Measurements from ENCODE around the gene MPZL1. TPM values are rescaled to one million over a fixed set of nuclear protein-coding genes. Genes with fewer than 3 reads are reported as not detected.

Gene MPZL1
- total and polyA plus RNA-seq, 9 donors, result 30.3 to 180 (median 80.1) TPM

DNA sequence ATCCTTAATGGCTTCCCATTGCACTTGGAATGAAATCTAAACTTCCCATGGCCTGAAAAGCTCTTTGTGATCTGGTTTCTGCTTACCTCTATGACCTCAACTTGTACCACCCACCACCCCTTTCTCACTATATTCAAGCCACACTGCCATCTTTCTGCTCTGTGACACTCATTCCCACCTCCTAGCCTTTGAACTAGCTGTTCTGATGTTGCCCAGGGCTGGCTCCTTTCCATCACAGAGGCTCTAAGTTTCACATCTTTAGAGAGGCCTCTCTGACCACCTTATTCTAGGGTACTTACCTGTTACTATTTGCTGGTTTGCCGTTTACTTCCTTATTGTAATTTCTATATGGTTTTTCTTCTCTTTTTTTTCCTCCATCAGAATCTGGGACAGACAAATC lies 4.2 kb downstream of the MPZL1 start:
- Histone ChIP-seq H3K4me3 (no peak overlapping the region), H3K9me3 (no peaks in the 10 kb centered on the region), H3K4me1 (ENCODE audit: insufficient read depth) (peaks cover 9% of the 10 kb centered on the region), H3K27ac (no peak overlapping the region), H3K36me3 (no peaks in the 10 kb centered on the region), H3K27me3 (no peaks in the 10 kb centered on the region)
- TF ChIP-seq EP300 (IDR thresholded peaks at IDR 0.05) (no peak), POLR2A (IDR thresholded peaks at IDR 0.05) (no peak)
- TF ChIP-seq, protein P1, sequence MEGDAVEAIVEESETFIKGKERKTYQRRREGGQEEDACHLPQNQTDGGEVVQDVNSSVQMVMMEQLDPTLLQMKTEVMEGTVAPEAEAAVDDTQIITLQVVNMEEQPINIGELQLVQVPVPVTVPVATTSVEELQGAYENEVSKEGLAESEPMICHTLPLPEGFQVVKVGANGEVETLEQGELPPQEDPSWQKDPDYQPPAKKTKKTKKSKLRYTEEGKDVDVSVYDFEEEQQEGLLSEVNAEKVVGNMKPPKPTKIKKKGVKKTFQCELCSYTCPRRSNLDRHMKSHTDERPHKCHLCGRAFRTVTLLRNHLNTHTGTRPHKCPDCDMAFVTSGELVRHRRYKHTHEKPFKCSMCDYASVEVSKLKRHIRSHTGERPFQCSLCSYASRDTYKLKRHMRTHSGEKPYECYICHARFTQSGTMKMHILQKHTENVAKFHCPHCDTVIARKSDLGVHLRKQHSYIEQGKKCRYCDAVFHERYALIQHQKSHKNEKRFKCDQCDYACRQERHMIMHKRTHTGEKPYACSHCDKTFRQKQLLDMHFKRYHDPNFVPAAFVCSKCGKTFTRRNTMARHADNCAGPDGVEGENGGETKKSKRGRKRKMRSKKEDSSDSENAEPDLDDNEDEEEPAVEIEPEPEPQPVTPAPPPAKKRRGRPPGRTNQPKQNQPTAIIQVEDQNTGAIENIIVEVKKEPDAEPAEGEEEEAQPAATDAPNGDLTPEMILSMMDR (IDR thresholded peaks at IDR 0.05), result no peak
- intact Hi-C loops (cut with DNase I), result no loop called here
- WGBS, 3 donors, result 54 to 78% (median 65%) methylated on average over 1 of the region's 1 CpG
- no peak for DNase-seq

DNA sequence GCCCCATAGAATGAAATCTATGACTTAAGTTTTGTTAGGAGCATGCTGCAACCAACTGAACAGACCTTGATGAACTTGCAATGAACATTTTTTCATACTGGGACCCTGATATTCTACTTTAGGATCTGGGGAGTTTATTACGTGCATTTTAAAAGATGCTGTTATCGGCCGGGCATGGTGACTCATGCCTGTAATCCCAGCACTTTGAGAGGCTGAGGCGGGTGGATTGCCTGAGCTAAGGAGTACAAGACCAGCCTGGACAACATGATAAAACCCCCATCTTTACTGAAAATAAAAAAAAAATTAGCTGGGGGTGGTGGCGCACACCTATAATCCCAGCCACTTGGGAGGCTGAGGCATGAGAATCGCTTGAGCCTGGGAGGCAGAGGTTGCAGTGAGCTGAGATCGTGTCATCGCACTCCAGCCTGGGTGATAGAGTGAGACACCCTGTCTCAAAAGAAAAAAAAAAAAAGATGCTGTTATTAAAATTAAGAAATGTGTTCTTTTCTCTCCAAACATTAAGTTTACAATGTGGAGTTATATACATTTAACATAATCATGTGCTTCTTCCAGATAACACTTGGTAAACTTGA lies 7.1 kb downstream of the MPZL1 start:
- DNase-seq, result no peak
- intact Hi-C loops (cut with DNase I), result no loop called here
- Histone ChIP-seq H3K27ac (no peak overlapping the region), H3K9me3 (no peaks in the 10 kb centered on the region), H3K27me3 (no peaks in the 10 kb centered on the region), H3K36me3 (no peaks in the 10 kb centered on the region), H3K4me3 (no peak overlapping the region), H3K4me1 (ENCODE audit: insufficient read depth) (peaks cover 7% of the 10 kb centered on the region)
- 79 to 94% (median 83%) methylated on average over 8 of the region's 8 CpGs for WGBS, 3 donors
- no peak for TF ChIP-seq EP300 (IDR thresholded peaks at IDR 0.05)
- TF ChIP-seq, protein P1 (IDR thresholded peaks at IDR 0.05), result no peak
- TF ChIP-seq POLR2A (IDR thresholded peaks at IDR 0.05), result no peak

DNA sequence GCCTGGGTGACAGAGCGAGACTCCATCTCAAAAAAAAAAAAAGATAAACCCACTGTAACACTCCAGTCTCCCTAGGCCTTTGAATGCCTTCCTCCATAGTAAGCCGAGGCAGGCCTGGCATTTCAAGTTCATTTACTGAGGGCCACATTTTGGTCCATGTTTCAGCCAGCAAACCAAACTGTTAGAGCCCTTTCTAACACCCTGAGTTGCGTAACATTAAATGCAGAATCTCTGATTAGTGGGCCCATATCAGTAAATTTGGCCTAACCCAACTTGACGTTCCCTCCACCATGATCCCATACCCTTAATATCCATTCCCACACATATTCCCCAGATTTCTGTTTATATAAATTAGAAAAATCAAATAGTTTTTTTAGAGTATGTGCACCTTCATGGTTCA lies 12.4 kb downstream of the MPZL1 start:
- Histone ChIP-seq H3K36me3 (no peaks in the 10 kb centered on the region), H3K27me3 (no peaks in the 10 kb centered on the region), H3K4me1 (ENCODE audit: insufficient read depth) (peaks cover 4% of the 10 kb centered on the region), H3K27ac (no peak overlapping the region), H3K9me3 (no peaks in the 10 kb centered on the region), H3K4me3 (no peak overlapping the region)
- intact Hi-C loops (cut with DNase I), result no loop called here
- DNase-seq, result no peak
- TF ChIP-seq, protein P1 (IDR thresholded peaks at IDR 0.05), result no peak
- TF ChIP-seq EP300 (IDR thresholded peaks at IDR 0.05), result no peak
- no peak for TF ChIP-seq POLR2A (IDR thresholded peaks at IDR 0.05)
- 91 to 96% (median 96%) methylated on average over 4 of the region's 4 CpGs for WGBS, 3 donors

DNA sequence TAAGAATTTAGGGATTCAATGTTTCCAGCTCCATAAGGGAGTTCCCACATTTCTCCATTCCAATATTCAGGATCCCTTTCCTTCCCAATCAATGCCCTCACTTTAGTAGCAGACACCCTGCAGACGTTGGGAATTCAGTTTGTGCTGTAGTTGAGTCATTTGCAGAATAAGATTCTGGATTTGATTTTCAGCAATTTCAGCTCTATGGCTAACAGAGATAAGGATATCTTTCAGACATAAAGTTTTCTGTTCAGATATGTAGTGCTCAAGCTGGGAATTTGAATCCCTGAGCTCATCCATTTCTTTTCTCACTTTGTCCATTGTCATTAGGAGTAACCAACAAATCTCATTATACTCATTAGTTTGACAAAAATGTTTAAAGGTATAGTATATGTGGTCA lies 13.1 kb downstream of the MPZL1 start:
- H3K4me3 ChIP-seq, result no peak overlapping the region
- H3K9me3 ChIP-seq, result no peaks in the 10 kb centered on the region
- H3K4me1 ChIP-seq (ENCODE audit: insufficient read depth), result peaks cover 6% of the 10 kb centered on the region
- H3K27me3 ChIP-seq, result no peaks in the 10 kb centered on the region
- H3K27ac ChIP-seq, result no peak overlapping the region
- TF ChIP-seq, protein P1 (IDR thresholded peaks at IDR 0.05), result no peak
- TF ChIP-seq POLR2A (IDR thresholded peaks at IDR 0.05) (no peak), EP300 (IDR thresholded peaks at IDR 0.05) (no peak)
- intact Hi-C loops (cut with DNase I), result no loop called here
- H3K36me3 ChIP-seq, result no peaks in the 10 kb centered on the region
- no peak for DNase-seq
- WGBS, 3 donors, result 80 to 100% (median 96%) methylated on average over 1 of the region's 1 CpG

Measured in ovary (tissue), 9 donors.